NB4 (cell line): ENCODE measurements around the gene ABCB8.

Experiments used
- MYC ChIP-seq: IDR thresholded peaks from 2 replicates; pipeline ENCODE4 v1.6.1; 2011; ENCODE audit warnings: low read depth, low read length
- POLR2A ChIP-seq: IDR thresholded peaks from 2 replicates; pipeline ENCODE4 v1.6.1; 2011; ENCODE audit warnings: mild to moderate bottlenecking; ENCODE audit not compliant: insufficient read length; ENCODE audit errors: extremely low read depth
- TF ChIP-seq, protein P1 (sequence below): IDR thresholded peaks from 2 replicates; pipeline ENCODE4 v1.6.1; 2011; ENCODE audit warnings: low read depth, low read length
- TF ChIP-seq, protein P2 (sequence below): IDR thresholded peaks from one replicate; pipeline ENCODE4 v1.5.1; 2012; ENCODE audit warnings: low read depth, low read length

GRCh38 chr7:150983893-150984368 is 44.3 kb upstream of the ABCB8 start:
- TF ChIP-seq, protein P1, sequence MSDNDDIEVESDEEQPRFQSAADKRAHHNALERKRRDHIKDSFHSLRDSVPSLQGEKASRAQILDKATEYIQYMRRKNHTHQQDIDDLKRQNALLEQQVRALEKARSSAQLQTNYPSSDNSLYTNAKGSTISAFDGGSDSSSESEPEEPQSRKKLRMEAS: no peak
- TF ChIP-seq, protein P2, sequence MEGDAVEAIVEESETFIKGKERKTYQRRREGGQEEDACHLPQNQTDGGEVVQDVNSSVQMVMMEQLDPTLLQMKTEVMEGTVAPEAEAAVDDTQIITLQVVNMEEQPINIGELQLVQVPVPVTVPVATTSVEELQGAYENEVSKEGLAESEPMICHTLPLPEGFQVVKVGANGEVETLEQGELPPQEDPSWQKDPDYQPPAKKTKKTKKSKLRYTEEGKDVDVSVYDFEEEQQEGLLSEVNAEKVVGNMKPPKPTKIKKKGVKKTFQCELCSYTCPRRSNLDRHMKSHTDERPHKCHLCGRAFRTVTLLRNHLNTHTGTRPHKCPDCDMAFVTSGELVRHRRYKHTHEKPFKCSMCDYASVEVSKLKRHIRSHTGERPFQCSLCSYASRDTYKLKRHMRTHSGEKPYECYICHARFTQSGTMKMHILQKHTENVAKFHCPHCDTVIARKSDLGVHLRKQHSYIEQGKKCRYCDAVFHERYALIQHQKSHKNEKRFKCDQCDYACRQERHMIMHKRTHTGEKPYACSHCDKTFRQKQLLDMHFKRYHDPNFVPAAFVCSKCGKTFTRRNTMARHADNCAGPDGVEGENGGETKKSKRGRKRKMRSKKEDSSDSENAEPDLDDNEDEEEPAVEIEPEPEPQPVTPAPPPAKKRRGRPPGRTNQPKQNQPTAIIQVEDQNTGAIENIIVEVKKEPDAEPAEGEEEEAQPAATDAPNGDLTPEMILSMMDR: no peak
- TF ChIP-seq POLR2A: no peak
- TF ChIP-seq MYC: no peak
